NCI-H2107 (cell line): ENCODE results near the gene TBC1D16.

ENCODE experiments used
- DNase-seq: peaks from one replicate; lab custom pipeline; 2025; lab: John Stamatoyannopoulos, UW

Gene TBC1D16

DNA sequence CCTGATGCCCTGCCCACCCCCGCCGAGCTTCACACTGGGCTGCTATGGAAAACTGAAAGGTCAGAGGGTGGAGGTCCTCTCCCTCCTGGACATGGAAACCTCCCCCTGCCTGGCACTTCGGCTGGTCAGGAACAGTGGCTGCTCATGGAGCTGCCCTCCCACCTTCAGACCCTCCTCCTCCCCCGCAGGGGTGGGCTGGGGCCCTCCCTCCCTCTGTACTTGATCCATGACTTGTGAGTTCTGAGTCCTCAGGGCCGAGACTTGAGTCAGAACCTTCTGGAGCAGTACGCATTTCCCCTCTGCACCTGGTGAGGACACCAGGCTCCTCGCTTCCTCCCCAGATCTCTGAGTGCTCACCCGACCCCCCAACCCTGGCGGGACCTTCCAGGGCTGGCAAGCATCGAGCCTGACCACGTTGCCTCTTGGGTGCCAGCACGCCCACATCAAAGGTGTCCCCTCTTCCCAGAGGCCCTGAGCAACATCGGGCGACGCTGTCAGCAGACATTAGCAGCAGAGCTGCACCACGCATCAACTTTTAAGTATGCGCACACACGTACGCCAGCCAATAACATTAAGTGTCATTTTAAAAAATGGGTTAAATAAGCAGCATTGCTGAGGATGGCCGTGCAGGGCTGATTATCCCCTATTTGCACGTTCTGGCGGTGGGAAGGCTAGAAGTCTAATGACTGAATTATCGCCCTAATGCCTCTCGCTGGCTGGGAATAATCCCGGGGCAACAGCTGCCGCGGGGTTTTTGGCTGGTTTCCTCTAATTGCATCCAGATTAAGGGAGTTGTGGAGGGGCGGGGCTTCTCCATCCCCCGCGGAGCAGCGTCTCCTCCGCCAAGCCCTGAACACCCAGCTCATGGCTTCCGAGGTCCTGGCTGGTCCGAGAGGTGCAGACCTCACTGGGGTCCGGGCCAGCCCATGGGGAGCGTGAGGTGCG, 98.0 kb downstream of the TBC1D16 start:
- no peak for DNase-seq

DNA sequence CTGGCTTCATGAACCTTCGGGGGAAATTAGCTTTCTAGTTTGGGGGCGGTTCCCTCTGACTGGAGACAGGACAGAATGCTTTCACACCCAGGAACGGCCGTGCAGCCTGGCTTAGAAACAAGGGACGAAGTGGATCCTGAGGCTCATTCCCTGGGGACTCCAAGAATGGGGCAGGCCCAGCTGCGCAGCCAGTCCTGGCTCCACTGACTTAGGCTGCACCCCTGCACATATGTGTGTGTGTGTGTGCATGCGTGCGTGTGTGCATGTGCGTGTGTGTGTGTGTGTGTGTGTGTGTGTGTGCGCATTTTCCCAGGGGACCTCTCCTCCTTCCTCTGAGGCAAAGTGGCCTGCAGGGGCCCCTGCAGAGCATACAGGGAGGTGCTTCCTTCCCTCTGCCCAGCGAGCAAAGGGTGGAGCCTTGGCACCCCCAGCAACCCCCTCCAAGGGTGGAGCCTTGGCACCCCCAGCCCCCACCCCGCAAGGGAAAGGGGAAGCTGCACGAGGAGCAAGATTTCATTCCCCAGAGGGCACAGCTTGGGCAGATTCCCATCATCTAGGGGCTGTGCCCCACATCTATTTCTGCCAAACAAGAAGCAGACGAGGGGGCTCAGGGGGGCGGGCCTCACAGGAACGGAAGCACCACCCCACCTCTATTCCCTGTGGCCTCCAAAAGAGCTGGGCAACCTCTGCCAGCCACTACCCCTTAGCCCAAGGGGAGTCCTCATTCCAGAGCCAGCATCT, 98.9 kb downstream of the TBC1D16 start:
- no peak for DNase-seq

DNA sequence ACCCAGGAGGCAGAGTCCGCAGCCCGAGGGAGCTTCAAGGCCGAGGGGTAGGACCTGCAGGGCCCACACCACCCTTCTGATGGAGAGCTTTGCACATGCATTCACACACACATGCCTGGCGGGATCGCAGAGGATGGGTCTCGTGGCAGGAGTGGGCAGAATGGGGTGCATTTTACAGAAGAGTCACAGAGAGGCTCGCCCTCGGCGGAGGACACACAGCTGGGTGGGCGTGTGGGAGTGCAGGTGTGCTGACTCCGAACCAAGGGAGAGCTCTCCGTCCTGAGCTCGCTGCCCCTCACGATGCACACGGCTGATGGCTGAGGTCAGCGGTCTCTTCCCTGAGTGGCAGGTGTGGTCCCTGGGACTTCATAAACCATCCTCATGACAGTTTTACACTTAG, 99.6 kb downstream of the TBC1D16 start:
- DNase-seq: no peak

DNA sequence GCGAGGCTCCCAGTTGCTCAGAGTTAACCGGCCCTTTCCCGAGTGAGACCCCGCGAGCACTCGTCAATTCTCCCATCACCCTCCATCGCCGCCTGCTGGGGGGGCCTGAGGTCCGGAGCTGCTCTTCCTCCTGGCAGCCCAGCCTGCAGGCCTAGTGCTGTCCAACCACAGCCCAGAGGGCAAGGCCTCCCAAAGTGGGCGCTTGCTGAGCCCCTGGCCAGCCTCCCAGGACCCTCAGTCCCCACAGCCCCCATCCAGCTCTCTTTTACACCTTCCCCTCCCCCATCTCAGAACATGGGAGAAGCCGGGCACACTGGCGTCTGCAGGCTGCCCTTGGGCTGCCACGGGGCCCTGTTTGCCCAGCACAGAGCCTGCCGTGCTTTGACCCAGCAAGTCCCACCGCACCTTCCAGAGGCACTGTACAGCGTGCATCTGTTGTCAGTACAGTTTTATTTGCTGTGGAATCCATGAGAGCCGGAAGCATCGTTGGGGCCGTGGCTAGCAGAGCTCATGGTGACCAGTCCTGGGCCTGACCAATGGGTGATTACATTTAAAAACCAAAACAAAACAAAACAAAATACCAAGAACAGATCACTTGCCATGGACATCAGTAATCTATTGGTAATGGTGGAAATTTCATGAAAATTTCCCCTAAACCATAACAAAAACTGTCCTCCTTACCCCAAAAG, 100.3 kb downstream of the TBC1D16 start:
- DNase-seq: no peak

DNA sequence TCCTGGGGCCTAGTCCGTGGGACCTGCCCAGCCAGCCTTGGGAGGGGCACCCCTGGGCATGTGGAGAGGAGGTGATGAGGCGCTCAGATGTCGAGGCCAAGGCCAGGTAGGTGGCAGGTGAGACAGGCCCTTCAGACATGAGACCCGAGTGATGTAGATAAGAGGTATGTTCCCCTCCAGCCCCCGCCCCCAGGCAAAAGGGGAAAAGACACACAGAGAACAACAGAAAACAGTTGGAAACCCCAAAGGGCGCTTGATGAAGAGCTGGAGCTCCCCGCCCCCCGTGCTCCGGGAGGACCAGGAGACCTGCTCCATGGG, 101.1 kb downstream of the TBC1D16 start:
- no peak for DNase-seq

DNA sequence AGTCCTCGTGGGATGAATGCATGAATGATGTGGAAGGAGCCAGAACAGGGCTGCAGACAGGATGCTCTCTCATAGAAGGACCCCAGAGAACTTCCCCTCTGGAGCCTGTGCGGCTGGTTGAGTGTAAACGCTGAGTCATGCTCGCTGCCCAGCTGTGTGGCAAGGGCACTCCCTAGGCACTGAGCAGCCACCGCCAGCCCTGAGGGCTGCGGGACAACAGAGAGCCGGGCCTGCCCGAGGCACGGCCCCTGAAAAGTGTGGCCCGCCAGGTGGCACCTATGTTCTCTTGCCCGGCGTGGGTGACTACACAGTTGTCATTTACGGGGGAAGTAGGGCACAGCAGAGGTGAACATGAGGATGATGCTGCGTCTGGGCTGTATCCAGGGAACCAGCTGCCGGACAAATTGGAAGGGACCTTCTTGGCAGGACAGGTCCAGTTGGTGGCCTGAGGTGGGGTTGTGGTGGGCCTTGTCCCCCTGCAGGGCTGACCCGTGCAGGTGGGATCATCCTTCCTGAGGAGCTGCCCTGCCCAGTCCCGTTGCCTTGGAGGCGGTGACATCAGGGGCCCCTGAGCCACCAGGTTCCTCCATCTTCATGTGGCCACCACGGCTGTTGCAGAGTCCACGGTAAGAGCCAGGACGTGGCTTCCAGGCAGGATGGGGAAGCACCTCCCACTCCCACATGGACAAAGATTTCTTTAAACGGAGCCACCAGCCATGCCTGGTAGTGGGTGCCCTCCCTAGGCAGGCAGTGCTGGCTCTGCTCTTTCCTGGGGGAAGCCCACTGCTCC, 101.6 kb downstream of the TBC1D16 start:
- DNase-seq: no peak

DNA sequence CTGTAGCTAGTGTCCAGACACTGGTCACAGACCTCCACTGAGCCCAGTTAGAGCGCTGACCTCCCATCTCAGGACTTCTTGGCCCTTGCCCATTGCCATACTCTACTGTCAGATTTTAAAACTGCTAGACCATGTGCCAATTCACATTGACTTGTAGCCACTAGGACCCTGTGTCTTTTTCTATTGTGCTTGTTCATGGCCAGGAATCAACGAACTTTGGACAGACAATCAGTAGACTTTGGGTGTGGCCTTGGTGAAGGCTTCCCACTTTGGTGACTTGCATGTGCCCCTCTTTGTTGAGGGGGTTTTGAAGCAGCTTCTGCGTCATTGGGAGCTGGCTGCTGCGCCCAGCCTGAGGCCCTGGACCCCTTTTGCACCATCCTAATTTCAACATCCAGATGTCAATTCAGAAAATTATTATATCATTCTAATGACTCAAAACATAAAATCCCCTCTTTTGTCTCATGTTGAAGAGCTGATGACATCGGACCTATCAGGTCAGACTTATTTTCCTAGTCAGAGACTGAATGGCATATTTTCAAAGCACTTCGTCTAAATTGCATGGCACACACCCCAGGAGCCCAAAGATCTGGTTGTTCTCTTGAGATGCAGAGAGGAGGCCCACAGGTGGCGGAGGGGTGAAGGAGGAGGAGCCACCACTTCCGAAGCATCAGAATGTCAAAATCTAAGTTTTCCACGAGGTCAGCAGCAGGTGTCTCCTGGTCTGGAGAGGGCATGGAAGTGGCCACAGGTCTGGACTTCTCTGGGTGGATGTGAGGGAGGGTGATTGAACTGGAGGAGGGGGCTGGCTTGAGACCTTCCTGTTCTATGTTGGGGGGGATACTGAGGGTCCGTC, 103.0 kb downstream of the TBC1D16 start:
- DNase-seq: no peak

DNA sequence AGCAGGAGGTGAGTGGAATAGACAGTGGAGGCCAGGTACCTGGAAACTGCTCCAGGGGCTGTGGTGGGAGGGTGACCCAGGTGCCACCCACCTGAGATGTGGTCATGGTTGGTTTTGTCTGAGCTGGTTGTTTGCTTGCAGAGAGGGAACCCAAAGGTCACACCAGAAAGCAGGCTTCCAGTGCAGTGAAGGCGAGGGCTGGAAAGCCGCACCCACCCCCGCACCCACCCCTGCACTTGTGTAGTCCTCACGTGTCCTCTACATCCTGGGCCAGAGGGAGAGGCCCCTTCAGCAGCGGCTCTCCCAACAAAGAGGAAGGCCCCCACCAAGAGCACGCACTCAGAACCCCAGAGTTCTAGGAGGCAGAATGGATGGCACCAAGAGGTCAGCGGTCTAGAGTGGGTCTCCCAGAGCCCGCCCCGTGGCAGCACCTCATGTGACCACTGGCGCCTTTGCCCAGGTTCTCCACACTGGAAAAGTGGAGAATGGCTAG, 103.8 kb downstream of the TBC1D16 start:
- no peak for DNase-seq

DNA sequence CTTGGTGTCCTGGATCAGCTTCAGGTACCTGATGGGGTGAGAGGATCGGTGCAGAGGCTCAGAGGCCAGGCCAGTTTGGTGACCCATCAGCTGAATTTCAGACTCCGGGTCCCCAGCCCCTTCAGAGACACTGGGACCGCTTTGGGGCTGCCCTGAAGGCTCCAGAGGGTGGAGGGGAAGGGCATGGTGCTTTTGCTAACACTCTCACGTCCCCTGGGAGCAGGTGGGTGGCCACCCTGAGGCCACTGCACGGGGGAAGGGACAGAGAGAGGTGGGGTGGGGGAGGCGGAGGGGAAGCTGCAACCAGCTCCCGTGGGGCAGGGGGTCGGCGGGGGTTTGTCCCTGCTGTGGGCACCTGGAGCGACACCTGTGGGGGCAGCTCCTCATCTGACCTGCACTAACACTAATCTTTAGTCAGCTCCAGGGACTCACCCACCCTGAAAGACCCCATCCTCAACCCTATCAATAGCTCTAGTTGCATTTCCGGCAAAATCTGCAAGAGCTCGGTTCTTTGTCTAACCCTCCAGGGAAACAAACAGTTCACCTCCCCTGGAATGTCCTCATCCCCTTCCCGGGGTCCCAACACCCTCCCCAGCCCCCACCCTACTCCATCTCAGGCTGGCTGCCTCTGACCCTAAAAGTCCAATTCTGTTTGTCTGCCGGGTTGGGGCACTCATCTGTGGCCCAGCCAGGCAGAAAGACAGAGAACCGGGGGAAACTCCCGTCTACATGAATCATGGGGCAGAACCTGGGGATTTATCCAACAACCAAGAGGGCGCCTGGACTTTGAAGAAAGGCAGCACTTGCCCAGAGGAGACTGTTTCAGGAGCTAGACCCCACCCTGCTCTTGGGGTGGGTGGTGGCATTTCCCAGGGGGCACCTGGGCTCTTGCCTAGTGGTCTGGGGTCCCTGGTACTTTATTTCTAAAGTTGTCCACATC, 104.5 kb downstream of the TBC1D16 start:
- no peak for DNase-seq

DNA sequence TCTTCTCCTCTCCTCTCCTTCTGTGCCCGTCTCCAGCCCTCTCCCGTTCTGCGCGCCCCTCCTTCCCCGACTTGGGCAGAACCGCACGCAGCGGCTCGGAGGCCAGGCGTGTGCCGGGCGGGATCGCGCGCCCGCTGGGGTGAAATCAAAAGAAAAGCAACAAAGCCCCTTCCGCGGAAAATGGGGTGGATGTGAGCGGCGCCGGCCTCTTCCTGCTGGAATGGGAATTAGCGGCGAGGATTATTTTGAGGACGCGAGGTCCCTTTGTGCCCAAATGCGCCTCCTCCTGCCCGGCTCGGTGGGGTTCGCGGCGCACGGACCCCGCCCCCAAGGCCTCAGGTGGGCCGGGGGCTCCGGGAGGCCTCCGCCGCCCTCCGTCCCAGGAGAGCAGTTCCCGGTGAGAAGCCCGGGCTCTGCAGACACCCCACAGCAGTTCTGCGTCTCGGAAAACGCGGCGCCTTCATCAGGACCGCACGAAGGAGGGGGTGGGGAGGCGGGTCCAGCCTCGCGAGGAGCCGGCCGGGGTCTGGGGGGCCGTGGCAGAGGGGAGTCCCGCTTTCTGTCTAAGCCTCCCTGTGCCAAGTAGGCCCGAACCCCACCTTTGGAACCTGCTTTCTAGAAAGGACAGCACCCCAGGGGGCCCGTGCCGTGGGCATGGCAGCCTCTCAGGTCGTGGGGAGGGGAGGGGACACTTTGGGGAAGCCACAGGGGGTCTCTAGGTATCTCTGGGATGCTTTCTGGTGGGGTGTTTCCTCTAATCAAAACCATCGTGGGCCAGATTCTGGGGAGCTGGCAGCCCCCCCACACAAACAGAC, 105.4 kb downstream of the TBC1D16 start:
- DNase-seq: no peak

DNA sequence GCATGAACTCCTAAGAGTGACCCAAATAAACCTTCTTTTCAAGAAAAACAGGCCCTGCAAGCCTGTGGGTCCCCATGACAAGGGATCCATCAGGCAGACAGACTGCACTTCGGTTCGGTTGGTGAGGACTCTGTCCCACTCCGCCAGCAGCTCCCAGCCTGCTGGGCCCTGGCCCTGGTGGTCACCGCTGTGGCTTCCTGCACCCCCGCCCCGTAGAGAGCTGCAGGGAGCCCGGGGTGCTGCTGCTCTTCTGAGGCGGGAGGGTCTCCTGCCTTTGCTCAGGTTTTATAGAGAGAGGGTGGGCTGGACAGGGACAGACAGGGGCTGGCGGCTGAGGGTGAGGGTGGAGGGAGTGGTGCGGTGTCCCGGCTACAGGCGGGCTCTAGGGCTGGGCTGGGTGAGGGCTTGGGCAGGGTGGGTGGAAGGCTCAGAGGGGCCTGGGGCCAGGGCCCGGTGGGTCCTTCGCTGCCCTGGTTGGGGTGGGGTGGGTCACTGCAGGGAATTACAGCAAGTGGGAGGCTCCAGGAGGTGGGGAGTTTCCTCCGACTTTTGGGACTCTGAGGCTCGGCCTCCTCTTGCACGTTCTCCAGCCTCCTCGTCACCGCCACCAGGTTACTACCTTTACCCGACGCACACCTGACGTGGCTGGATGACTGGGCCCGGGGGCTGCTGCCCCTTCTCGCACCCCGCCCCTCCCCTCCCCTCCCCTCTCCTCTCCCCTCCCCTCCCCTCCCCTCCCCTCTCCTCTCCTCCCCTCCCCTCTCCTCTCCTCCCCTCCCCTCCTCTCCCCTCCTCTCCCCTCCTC, 106.2 kb downstream of the TBC1D16 start:
- no peak for DNase-seq

DNA sequence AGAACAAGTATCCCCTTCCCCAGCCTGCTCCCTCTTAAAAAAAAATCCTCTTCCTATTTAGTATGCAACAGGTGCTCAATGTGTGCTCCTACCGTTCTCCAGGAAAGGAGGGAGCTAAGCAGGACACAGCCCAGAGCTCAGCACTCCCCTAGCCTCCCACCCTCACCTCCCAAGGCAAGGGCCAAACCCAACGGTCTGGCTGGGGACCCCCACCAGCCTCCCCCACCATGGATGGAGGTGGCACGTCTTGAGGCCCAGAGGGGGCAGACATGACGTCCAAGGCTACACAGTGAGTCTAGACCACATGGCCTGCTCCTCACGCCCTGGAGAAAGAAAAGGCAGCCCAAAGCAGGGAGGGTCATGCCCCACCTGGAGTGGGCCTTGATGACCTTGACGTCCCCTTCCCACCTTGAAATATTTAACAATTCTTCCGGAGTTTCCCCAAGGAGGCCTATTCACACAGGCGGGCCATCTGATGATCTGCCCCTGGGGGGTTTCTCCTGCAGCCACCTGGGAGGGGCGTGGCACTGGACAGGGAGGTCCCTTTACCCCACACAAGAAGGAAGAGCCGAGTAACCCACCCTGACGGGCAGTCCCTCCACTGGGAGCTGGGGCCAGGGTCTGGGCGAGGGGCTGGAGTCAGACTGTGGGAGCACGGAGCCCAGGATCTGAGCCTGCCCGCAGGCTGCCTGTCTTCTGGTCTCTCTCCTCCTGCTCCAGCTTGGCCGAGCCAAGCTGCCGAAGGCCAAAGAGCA, 107.0 kb downstream of the TBC1D16 start:
- no peak for DNase-seq

DNA sequence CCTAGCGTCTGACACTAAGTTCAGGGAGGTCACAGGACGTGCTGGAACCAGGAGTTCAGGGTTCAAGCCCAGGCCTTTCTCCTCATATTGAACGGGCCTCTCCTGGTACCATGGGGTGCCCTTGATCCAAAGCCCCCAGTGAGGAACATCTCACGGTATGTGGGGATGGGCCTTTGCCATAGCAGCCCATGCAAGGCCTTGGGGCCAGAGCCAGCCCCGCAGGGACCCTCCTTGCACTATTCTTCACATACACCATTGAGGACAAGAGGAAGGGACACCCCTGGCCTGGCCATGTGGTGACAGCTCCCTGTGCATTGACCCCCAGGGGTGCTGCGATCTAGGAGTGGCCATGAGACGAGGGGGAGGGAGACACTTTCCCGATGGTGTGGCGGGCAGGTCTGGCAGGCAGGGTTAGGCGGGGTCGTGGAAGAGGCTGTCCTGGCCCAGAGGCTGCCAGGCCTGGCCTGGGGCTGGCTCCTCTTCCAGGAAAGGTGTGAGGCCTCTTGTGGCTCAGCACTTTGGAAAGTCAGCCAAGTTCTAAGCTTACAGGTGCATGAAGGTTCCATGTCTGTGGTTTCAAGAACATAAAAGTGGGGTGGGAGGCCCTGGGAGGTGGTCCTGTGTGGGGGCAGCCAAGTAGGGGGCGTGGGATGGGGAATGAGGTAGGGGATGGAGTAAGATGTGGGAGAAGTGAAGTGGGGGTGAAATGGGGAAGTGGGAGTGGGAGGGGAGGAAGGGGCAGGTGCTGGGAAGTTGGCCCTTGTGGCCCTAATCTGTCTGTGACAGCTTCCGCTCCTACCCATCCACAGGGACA, 107.8 kb downstream of the TBC1D16 start:
- DNase-seq: no peak

DNA sequence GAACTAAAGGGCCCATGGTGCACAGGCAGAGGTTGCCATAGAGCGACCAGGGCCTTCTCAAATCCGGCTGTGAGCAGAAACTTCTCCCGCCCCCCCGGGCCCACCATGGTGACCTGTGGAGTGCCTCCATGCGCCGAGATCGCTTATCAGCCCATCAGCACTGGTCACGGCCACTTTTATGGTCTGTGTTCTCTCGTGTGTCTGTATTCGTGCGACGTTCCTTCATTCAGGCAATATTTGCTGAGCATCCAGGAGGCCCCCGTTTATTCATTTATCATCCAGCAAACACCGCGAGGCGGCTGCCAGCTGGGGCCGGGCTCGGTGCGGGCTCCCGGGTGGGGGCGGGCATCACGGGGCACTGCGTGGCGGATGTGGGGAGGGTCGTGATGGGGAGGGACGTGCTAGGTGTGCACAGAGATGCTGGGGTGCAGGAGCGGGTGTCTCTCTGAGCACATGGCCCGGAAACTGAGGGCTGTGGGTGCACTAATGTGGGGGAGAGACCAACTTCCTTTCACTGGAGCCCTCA, 108.5 kb downstream of the TBC1D16 start:
- no peak for DNase-seq

DNA sequence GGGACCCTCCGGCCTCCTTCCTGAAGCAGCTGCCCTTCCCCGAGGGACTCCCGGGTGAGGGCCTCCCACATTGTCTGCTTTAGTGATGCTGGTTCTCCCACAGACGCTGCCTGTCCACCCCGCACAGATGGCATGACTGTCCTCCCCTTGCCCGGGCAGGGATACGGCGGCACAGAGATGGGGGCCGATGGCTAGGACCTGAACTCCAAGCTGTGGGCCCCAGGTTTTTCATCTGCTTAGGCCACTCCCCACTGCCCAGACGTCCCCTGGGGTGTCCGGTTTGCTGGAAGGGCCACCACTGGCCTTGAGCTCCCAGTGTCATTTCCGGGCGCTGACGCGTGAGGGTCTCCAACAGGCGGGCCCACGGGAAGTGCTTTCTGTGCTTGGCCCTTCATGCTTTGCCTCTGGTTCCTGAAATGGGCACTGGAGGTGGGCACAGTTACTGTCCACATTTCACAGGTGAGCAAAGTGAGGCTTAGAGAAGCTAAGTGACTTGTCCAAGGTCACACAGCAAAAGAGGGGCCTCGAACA, 109.0 kb downstream of the TBC1D16 start:
- DNase-seq: no peak

DNA sequence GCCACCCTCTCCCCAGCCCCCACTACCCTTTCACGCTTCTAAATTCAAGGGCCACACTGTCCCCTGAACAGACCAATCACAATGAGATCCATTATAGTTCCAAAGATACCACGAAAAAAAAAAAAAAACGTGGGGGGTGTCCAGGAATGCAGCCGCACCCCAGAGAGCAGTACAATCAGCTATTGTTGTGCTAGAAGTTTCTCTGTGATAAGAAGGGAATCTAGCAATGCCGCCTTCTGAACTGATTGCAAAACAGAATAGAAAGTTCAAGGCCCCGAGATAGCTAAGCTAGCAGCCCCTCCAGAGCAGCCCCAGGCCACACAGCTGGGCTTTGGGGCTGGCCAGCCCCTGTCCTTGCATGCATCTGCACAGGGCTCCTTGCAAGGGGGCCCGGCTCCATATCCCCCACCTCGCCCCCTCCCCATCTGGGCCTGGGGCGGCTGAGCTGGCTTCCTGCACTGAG, 109.5 kb downstream of the TBC1D16 start:
- no peak for DNase-seq
